Mucosa of rectum (tissue), 2 donors: ENCODE data around the gene GNAQ.

Experiments used
- H3K27ac ChIP-seq, 2 donors: one replicate each; pipeline ENCODE4 v1.7.0; 2013; ENCODE audit warnings: inconsistent platforms in 2 of 2, low read depth in 2 of 2, low read length in 2 of 2
- H3K27me3 ChIP-seq, 2 donors: one replicate each; pipeline ENCODE4 v1.7.0; 2013; ENCODE audit warnings: low read length in 2 of 2; ENCODE audit not compliant: control insufficient read depth in 2 of 2, insufficient read depth in 2 of 2
- H3K36me3 ChIP-seq, 2 donors: one replicate each; pipeline ENCODE4 v1.7.0; 2013; ENCODE audit warnings: low read length in 2 of 2; ENCODE audit not compliant: control insufficient read depth in 2 of 2, insufficient read depth in 2 of 2
- H3K4me1 ChIP-seq, 2 donors: one replicate each; pipeline ENCODE4 v1.7.0; 2013; ENCODE audit warnings: low read length in 2 of 2, mild to moderate bottlenecking in 1 of 2; ENCODE audit not compliant: control insufficient read depth in 2 of 2, insufficient read depth in 2 of 2
- H3K4me3 ChIP-seq, 2 donors: one replicate each; pipeline ENCODE4 v1.7.0; 2013; ENCODE audit warnings: low read length in 2 of 2
- H3K9ac ChIP-seq, 2 donors: one replicate each; pipeline ENCODE4 v1.7.0; 2013; ENCODE audit warnings: low read length in 2 of 2, low read depth in 1 of 2, mild to moderate bottlenecking in 1 of 2
- H3K9me3 ChIP-seq, 2 donors: one replicate each; pipeline ENCODE4 v1.7.0; 2013; ENCODE audit warnings: low read length in 2 of 2; ENCODE audit not compliant: control insufficient read depth in 2 of 2
- donor health status: healthy.
- donor health status: Normal muscosa, but diverticular disease.

The GNAQ gene

DNA sequence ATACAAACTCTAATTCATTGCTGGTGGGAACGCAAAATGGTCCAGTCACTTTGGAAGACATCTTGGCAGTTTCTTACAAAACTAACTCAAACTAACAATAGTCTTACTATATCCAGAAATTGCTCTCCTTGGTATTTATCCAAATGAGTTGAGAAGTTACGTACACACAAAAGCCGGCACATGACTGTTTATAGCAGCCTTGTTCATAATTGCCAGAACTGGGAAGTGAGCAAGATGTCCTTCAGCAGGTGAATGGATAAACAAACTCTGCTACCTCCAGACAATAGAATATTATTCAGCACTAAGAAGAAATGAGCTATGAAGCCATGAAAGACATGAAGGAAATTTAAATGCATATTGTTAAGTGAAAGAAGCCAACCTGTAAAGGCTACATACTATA is 17.9 kb upstream of the GNAQ start:
- no peak overlapping the region for H3K4me3 ChIP-seq
- no peaks in the 10 kb centered on the region for H3K36me3 ChIP-seq
- no peak overlapping the region for H3K27ac ChIP-seq
- H3K4me1 ChIP-seq, result no peaks in the 10 kb centered on the region
- no peaks in the 10 kb centered on the region for H3K27me3 ChIP-seq
- no peak overlapping the region for H3K9ac ChIP-seq
- no peaks in the 10 kb centered on the region for H3K9me3 ChIP-seq

DNA sequence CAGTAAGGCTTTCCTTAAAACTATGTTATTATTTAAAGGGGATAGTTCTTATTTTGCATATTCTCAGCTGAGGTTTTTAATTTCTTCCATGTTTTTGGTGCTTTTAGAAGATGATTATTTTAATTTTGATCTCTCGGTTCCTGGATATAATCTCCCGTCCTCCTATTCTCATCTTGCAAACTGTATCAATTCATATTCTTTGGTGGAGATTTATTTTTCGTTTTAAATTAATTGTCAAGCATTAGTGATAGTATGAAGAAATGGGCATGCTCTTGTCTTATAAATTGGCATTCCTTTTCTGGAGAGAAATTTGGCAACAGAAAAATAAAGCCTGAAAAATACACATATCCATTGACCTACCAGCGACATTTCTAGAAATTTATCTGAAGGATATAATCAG is 15.5 kb upstream of the GNAQ start:
- Histone ChIP-seq H3K9ac (no peak overlapping the region), H3K4me1 (no peaks in the 10 kb centered on the region), H3K4me3 (no peak overlapping the region), H3K9me3 (no peaks in the 10 kb centered on the region), H3K36me3 (no peaks in the 10 kb centered on the region), H3K27ac (no peak overlapping the region), H3K27me3 (no peaks in the 10 kb centered on the region)

GRCh38 chr9:78046112-78046511 is 14.5 kb upstream of the GNAQ start:
- H3K27me3 ChIP-seq, result no peaks in the 10 kb centered on the region
- no peak overlapping the region for H3K4me3 ChIP-seq
- no peaks in the 10 kb centered on the region for H3K9me3 ChIP-seq
- H3K4me1 ChIP-seq, result no peaks in the 10 kb centered on the region
- H3K9ac ChIP-seq, result no peak overlapping the region
- no peak overlapping the region for H3K27ac ChIP-seq
- H3K36me3 ChIP-seq, result no peaks in the 10 kb centered on the region

DNA sequence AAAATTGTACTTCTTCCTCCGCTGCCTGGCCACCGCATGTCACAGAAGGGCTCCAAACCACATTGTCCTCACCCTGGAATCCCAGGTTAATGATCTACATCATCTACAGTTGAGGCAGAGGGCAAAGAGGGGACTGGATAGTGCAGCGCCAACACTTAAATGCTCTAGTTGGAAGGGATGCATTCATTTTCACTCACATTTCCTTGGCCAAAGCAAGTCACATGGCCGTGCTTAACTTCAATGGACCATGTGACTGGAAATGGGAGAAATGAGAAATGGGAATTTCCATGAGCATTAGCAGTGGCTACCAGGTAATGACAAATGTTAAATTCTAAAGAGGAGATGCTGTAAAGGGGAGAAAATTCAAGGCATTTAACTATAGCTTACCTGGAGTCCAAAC is 13.3 kb upstream of the GNAQ start:
- Histone ChIP-seq H3K9ac (no peak overlapping the region), H3K4me1 (no peaks in the 10 kb centered on the region), H3K9me3 (no peaks in the 10 kb centered on the region), H3K27me3 (no peaks in the 10 kb centered on the region), H3K4me3 (no peak overlapping the region), H3K27ac (no peak overlapping the region), H3K36me3 (no peaks in the 10 kb centered on the region)

- H3K9me3 ChIP-seq, result no peaks in the 10 kb centered on the region
- no peak overlapping the region for H3K27ac ChIP-seq
These were observed 12.6 kb upstream of the GNAQ start for GRCh38 chr9:78044189-78044588.

GRCh38 chr9:78041971-78042370 is 10.4 kb upstream of the GNAQ start:
- Histone ChIP-seq H3K9ac (no peak overlapping the region), H3K9me3 (no peaks in the 10 kb centered on the region), H3K27ac (no peak overlapping the region), H3K4me1 (peaks cover 4% of the 10 kb centered on the region in 2 donors), H3K36me3 (no peaks in the 10 kb centered on the region), H3K4me3 (no peak overlapping the region), H3K27me3 (no peaks in the 10 kb centered on the region)

More at GRCh38 chr9:78044189-78044588, 12.6 kb upstream of the GNAQ start:
- Histone ChIP-seq H3K27me3 (no peaks in the 10 kb centered on the region), H3K36me3 (no peaks in the 10 kb centered on the region), H3K9ac (no peak overlapping the region), H3K4me3 (no peak overlapping the region), H3K4me1 (no peaks in the 10 kb centered on the region)

DNA sequence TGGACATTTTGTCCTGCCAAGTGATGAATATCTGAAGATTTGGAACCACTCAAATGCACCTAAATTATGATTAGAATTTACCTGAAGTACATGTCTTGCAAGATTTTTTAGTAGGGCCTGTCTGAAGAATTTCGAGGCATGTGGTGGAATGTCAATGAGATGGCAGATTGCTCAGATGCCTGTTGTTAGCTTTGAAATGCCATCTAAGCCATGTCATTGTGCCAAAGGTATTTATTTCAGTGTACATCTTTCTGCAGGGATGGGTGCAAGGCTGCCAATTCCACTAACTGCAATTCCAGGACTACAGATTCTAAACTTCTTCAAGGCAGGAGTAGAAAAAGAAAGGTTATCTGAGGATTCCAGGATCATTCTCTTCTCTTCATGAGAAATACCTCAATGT is 9.1 kb upstream of the GNAQ start:
- Histone ChIP-seq H3K9me3 (no peaks in the 10 kb centered on the region), H3K4me1 (peaks cover 4% of the 10 kb centered on the region in 2 donors), H3K27me3 (no peaks in the 10 kb centered on the region), H3K27ac (no peak overlapping the region), H3K36me3 (no peaks in the 10 kb centered on the region), H3K4me3 (no peak overlapping the region), H3K9ac (no peak overlapping the region)

- H3K4me1 ChIP-seq, result peaks cover 19 to 20% of the 10 kb centered on the region in 2 donors
- no peaks in the 10 kb centered on the region for H3K9me3 ChIP-seq
- H3K4me3 ChIP-seq, result no peak overlapping the region
- H3K9ac ChIP-seq, result no peak overlapping the region
- H3K27ac ChIP-seq, result no peak overlapping the region
- no peaks in the 10 kb centered on the region for H3K27me3 ChIP-seq
- no peaks in the 10 kb centered on the region for H3K36me3 ChIP-seq
These were observed 7.1 kb upstream of the GNAQ start for GRCh38 chr9:78038620-78039300.

- peak overlapping the region; percentile 13 to 52 for H3K27ac ChIP-seq
- no peaks in the 10 kb centered on the region for H3K36me3 ChIP-seq
- no peaks in the 10 kb centered on the region for H3K9me3 ChIP-seq
- no peaks in the 10 kb centered on the region for H3K27me3 ChIP-seq
- H3K9ac ChIP-seq, result no peak overlapping the region
- peaks cover 22% of the 10 kb centered on the region in 2 donors for H3K4me1 ChIP-seq
- peak overlapping the region in 1 of 2 donors; percentile 48 for H3K4me3 ChIP-seq
These were observed 3.9 kb upstream of the GNAQ start for GRCh38 chr9:78035383-78035993.

DNA sequence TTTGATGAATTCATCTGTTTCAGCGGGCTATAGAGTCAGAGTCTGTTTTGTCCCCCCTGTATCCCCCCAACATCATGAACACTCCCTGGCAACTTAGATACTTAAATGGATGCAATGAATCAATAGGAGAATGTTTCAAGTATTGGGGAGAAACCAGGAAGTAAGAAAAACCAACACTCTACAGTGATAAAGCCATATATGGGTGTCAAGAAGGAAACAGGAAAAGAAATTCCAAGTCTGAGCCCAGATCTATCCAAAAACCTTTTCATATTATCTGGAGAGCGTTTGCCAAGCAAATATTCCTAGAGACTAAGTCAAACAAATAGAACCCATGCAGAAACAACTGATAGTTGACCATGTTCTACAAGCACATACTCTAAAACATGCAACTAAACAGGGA is 2.3 kb upstream of the GNAQ start:
- peak overlapping the region; percentile 94 for H3K27ac ChIP-seq

More for the DNA sequence above, 2.3 kb upstream of the GNAQ start:
- Histone ChIP-seq H3K27me3 (no peaks in the 10 kb centered on the region), H3K9me3 (no peaks in the 10 kb centered on the region), H3K4me1 (peaks cover 22% of the 10 kb centered on the region in 2 donors), H3K36me3 (no peaks in the 10 kb centered on the region), H3K9ac (peak overlapping the region; percentile 29 to 93), H3K4me3 (peak overlapping the region in 1 of 2 donors; percentile 28)
